ENCODE data around the gene B3GALT4. TPM values are rescaled to one million over a fixed set of nuclear protein-coding genes. Genes with fewer than 3 reads are reported as not detected.

Gene B3GALT4
- total and polyA plus RNA-seq, 2 of the 13 experiments (the other 11 are each of a cell fraction or from before 2014, with no cell fraction given): 0.04 to 0.27 TPM

GRCh38 chr6:33248932-33249731, 27.8 kb upstream of the B3GALT4 start (continued):
- TF ChIP-seq, protein P1, sequence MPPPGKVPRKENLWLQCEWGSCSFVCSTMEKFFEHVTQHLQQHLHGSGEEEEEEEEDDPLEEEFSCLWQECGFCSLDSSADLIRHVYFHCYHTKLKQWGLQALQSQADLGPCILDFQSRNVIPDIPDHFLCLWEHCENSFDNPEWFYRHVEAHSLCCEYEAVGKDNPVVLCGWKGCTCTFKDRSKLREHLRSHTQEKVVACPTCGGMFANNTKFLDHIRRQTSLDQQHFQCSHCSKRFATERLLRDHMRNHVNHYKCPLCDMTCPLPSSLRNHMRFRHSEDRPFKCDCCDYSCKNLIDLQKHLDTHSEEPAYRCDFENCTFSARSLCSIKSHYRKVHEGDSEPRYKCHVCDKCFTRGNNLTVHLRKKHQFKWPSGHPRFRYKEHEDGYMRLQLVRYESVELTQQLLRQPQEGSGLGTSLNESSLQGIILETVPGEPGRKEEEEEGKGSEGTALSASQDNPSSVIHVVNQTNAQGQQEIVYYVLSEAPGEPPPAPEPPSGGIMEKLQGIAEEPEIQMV (CRISPR knock-in tag; IDR thresholded peaks at IDR 0.05; ENCODE audit: low read depth): peak; percentile 62
- 0 out of 2 replicates have a peak, but pooled peaks have one; percentile 13 for TF ChIP-seq ZBTB20 (CRISPR knock-in tag; IDR thresholded peaks at IDR 0.05; ENCODE audit: borderline replicate concordance, low read depth)
- no peak for TF ChIP-seq TRIM24 (CRISPR knock-in tag; IDR thresholded peaks at IDR 0.05)
- TF ChIP-seq, protein P2, sequence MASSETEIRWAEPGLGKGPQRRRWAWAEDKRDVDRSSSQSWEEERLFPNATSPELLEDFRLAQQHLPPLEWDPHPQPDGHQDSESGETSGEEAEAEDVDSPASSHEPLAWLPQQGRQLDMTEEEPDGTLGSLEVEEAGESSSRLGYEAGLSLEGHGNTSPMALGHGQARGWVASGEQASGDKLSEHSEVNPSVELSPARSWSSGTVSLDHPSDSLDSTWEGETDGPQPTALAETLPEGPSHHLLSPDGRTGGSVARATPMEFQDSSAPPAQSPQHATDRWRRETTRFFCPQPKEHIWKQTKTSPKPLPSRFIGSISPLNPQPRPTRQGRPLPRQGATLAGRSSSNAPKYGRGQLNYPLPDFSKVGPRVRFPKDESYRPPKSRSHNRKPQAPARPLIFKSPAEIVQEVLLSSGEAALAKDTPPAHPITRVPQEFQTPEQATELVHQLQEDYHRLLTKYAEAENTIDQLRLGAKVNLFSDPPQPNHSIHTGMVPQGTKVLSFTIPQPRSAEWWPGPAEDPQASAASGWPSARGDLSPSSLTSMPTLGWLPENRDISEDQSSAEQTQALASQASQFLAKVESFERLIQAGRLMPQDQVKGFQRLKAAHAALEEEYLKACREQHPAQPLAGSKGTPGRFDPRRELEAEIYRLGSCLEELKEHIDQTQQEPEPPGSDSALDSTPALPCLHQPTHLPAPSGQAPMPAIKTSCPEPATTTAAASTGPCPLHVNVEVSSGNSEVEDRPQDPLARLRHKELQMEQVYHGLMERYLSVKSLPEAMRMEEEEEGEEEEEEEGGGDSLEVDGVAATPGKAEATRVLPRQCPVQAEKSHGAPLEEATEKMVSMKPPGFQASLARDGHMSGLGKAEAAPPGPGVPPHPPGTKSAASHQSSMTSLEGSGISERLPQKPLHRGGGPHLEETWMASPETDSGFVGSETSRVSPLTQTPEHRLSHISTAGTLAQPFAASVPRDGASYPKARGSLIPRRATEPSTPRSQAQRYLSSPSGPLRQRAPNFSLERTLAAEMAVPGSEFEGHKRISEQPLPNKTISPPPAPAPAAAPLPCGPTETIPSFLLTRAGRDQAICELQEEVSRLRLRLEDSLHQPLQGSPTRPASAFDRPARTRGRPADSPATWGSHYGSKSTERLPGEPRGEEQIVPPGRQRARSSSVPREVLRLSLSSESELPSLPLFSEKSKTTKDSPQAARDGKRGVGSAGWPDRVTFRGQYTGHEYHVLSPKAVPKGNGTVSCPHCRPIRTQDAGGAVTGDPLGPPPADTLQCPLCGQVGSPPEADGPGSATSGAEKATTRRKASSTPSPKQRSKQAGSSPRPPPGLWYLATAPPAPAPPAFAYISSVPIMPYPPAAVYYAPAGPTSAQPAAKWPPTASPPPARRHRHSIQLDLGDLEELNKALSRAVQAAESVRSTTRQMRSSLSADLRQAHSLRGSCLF (CRISPR knock-in tag; IDR thresholded peaks at IDR 0.05; ENCODE audit: borderline replicate concordance): 0 out of 2 replicates have a peak, but pooled peaks have one; percentile 62
- 0 out of 2 replicates have a peak, but pooled peaks have one; percentile 34 for TF ChIP-seq JUN (CRISPR knock-in tag; IDR thresholded peaks at IDR 0.05)
- TF ChIP-seq, protein P3, sequence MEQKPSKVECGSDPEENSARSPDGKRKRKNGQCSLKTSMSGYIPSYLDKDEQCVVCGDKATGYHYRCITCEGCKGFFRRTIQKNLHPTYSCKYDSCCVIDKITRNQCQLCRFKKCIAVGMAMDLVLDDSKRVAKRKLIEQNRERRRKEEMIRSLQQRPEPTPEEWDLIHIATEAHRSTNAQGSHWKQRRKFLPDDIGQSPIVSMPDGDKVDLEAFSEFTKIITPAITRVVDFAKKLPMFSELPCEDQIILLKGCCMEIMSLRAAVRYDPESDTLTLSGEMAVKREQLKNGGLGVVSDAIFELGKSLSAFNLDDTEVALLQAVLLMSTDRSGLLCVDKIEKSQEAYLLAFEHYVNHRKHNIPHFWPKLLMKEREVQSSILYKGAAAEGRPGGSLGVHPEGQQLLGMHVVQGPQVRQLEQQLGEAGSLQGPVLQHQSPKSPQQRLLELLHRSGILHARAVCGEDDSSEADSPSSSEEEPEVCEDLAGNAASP (CRISPR knock-in tag; IDR thresholded peaks at IDR 0.05; ENCODE audit: borderline replicate concordance): peak; percentile 100
- peak; percentile 63; the same call in 1 of the 2 replicates for TF ChIP-seq SMAD3 (CRISPR knock-in tag; IDR thresholded peaks at IDR 0.05)
- TF ChIP-seq TAF1 (CRISPR knock-in tag; IDR thresholded peaks at IDR 0.05): peak; percentile 85
- TF ChIP-seq, protein P4, sequence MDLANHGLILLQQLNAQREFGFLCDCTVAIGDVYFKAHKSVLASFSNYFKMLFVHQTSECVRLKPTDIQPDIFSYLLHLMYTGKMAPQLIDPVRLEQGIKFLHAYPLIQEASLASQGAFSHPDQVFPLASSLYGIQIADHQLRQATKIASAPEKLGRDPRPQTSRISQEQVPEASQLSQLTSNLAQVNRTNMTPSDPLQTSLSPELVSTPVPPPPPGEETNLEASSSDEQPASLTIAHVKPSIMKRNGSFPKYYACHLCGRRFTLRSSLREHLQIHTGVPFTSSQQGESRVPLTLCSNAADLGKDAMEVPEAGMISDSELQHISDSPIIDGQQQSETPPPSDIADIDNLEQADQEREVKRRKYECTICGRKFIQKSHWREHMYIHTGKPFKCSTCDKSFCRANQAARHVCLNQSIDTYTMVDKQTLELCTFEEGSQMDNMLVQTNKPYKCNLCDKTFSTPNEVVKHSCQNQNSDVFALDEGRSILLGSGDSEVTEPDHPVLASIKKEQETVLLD (CRISPR knock-in tag; IDR thresholded peaks at IDR 0.05; ENCODE audit: low read depth): no peak
- TF ChIP-seq AGO1 (IDR thresholded peaks at IDR 0.05; ENCODE audit: low read depth, low read length, poor library complexity, severe bottlenecking): peak; percentile 95
- no peak for TF ChIP-seq FIP1L1 (IDR thresholded peaks at IDR 0.05; ENCODE audit: borderline replicate concordance, insufficient read depth, low read depth, low read length)
- TF ChIP-seq ZNF703 (CRISPR knock-in tag; IDR thresholded peaks at IDR 0.05; ENCODE audit: borderline replicate concordance): no peak; the same call in 1 of the 2 replicates
- TF ChIP-seq ZNF83 (CRISPR knock-in tag; IDR thresholded peaks at IDR 0.05; ENCODE audit: borderline replicate concordance): no peak; the same call in 1 of the 2 replicates
- TF ChIP-seq PHF5A (CRISPR knock-in tag; IDR thresholded peaks at IDR 0.05; ENCODE audit: low read depth, unreplicated experiment): peak; percentile 62
